NCI-H446 treated with DMSO at 0.1 percent for 48 hours (cell line): Measurements from ENCODE around the gene BMPER.
A peak's percentile ranks its signal among the peaks of the same experiment; 100 is the strongest.

Experiments
- DNase-seq: peaks from one replicate; lab custom pipeline; 2025; lab: John Stamatoyannopoulos, UW

Gene BMPER

GRCh38 chr7:34184466-34184865, 279.1 kb downstream of the BMPER start:
- DNase-seq, result no peak

- no peak for DNase-seq
Observed at GRCh38 chr7:34187798-34188307, 282.5 kb downstream of the BMPER start.

GRCh38 chr7:34189031-34189430, 283.7 kb downstream of the BMPER start:
- no peak for DNase-seq

- DNase-seq, result peak; percentile 16
Observed at GRCh38 chr7:34190299-34190698, 285.0 kb downstream of the BMPER start.

- no peak for DNase-seq
Observed at GRCh38 chr7:34191162-34191561, 285.8 kb downstream of the BMPER start.

- DNase-seq, result peak; percentile 15
Observed at GRCh38 chr7:34191771-34192479, 286.6 kb downstream of the BMPER start.

GRCh38 chr7:34192906-34193305, 287.6 kb downstream of the BMPER start:
- DNase-seq, result no peak

GRCh38 chr7:34198231-34198641, 292.9 kb downstream of the BMPER start:
- DNase-seq, result no peak
